Measurements from ENCODE around the gene MXRA8. TPM values are rescaled to one million over a fixed set of nuclear protein-coding genes. Genes with fewer than 3 reads are reported as not detected.

The MXRA8 gene
- total and polyA plus RNA-seq, 2 donors (not counting 3 experiments of a cell fraction or from before 2014, with no cell fraction given) = 0.82 to 1.9 TPM

DNA sequence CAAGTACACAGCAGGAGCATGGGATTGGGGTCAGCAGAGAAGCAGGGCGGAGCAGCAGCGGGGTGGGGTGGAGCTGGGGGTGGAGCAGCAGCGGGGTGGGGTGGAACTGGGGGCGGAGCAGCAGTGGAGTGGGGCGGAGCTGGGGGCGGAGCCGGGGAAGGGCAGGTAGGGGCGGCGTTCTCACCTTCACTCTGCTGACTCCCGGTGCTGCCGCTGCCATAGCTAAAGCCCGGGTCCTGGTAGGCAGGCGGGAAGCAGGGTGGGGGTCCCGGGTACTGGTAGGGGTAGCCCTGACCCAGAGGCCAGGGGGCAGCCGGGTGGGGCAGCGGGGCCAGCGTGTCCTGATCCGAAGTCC, 20.6 kb downstream of the MXRA8 start:
- dilution Hi-C loops (cut with MboI; ENCODE audit: extremely low pct_ligation_motif_present, low sequenced_read_pairs) = no loop called here
- H3K36me3 ChIP-seq (ENCODE audit: control insufficient read depth in 2 of 2, extremely low read depth in 1 of 2, insufficient read depth in 2 of 2, low read length in 2 of 2) = peaks cover 0 to 17% of the 10 kb centered on the region in 2 experiments
- CTCF ChIA-PET = no interaction called here

GRCh38 chr1:1336931-1337792, 21.2 kb downstream of the MXRA8 start:
- BruUV-seq (replicated peaks) = no TSS peak
- ChIA-PET POLR2A (no interaction called here), CTCF (interaction anchor here (1.7 kb wide), 1 partner anchor 11 kb away, joined by 4 read pairs; no protein-coding TSS in a partner anchor)
- Histone ChIP-seq H3K4me2 (ENCODE audit: insufficient read depth, low read length) (no peak overlapping the region), H3K9ac (replicated peaks; ENCODE audit: extremely low read depth, insufficient read depth, low read length) (no peak overlapping the region), H3K27me3 (ENCODE audit: control insufficient read depth in 2 of 2, insufficient read depth in 2 of 2, low read length in 2 of 2) (no peaks in the 10 kb centered on the region), H3K9me1 (replicated peaks; ENCODE audit: control insufficient read depth, extremely low read depth, insufficient read depth, low read length) (no peaks in the 10 kb centered on the region), H3K9me3 (replicated peaks; ENCODE audit: control insufficient read depth, insufficient read depth, low read length) (no peaks in the 10 kb centered on the region), H3K4me1 (ENCODE audit: control insufficient read depth, extremely low read depth, insufficient read depth, low read length) (no peaks in the 10 kb centered on the region), H4K20me1 (replicated peaks; ENCODE audit: control insufficient read depth, extremely low read depth, insufficient read depth, low read length) (no peaks in the 10 kb centered on the region), H3K4me3 (replicated peaks in 1 of 3; ENCODE audit: insufficient read depth in 1 of 3, low read depth in 1 of 3, low read length in 3 of 3) (no peak overlapping the region), H3K36me3 (ENCODE audit: control insufficient read depth in 2 of 2, extremely low read depth in 1 of 2, insufficient read depth in 2 of 2, low read length in 2 of 2) (peaks cover 0 to 17% of the 10 kb centered on the region in 2 experiments), H3K27ac (ENCODE audit: insufficient read depth, low read depth, low read length) (no peak overlapping the region), H3K79me2 (ENCODE audit: control insufficient read depth, insufficient read depth, low read length) (no peaks in the 10 kb centered on the region), H2AFZ (ENCODE audit: low read depth, low read length) (no peak overlapping the region)
- TF ChIP-seq MYC (IDR thresholded peaks at IDR 0.05; ENCODE audit: low read depth, low read length) = no peak
- TF ChIP-seq GATA2 (IDR thresholded peaks at IDR 0.05; ENCODE audit: insufficient read depth, insufficient read length, low read depth, low read length) = no peak
- TF ChIP-seq JUN (IDR thresholded peaks at IDR 0.05; ENCODE audit: borderline replicate concordance, insufficient read depth, insufficient read length, low read depth) = no peak
- TF ChIP-seq POLR2AphosphoS5 (IDR thresholded peaks at IDR 0.05; ENCODE audit: insufficient read depth, low read depth, low read length) = no peak
- TF ChIP-seq, protein P1, sequence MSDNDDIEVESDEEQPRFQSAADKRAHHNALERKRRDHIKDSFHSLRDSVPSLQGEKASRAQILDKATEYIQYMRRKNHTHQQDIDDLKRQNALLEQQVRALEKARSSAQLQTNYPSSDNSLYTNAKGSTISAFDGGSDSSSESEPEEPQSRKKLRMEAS (IDR thresholded peaks at IDR 0.05; ENCODE audit: insufficient read depth, insufficient read length) = no peak
- TF ChIP-seq POLR2A (IDR thresholded peaks at IDR 0.05; ENCODE audit: low read depth, low read length) = no peak
- TF ChIP-seq EZH2 (IDR thresholded peaks at IDR 0.05; ENCODE audit: borderline replicate concordance, low read depth, low read length, severe bottlenecking) = no peak
- TF ChIP-seq, protein P2, sequence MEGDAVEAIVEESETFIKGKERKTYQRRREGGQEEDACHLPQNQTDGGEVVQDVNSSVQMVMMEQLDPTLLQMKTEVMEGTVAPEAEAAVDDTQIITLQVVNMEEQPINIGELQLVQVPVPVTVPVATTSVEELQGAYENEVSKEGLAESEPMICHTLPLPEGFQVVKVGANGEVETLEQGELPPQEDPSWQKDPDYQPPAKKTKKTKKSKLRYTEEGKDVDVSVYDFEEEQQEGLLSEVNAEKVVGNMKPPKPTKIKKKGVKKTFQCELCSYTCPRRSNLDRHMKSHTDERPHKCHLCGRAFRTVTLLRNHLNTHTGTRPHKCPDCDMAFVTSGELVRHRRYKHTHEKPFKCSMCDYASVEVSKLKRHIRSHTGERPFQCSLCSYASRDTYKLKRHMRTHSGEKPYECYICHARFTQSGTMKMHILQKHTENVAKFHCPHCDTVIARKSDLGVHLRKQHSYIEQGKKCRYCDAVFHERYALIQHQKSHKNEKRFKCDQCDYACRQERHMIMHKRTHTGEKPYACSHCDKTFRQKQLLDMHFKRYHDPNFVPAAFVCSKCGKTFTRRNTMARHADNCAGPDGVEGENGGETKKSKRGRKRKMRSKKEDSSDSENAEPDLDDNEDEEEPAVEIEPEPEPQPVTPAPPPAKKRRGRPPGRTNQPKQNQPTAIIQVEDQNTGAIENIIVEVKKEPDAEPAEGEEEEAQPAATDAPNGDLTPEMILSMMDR (IDR thresholded peaks at IDR 0.05; ENCODE audit: extremely low read depth in 1 of 2, insufficient read depth in 1 of 2, low read depth in 1 of 2, low read length in 2 of 2) = no peak
- no peak for TF ChIP-seq FOS (IDR thresholded peaks at IDR 0.05; ENCODE audit: borderline replicate concordance, insufficient read depth, low read length)
- dilution Hi-C loops (cut with MboI; ENCODE audit: extremely low pct_ligation_motif_present, low sequenced_read_pairs) (no loop called here), intact Hi-C loops (cut with micrococcal nuclease) (no loop called here)
- DNase-seq (ENCODE audit: low read depth, low spot score) (no peak), FAIRE-seq (no peak)

More for the DNA sequence above, 20.6 kb downstream of the MXRA8 start:
- POLR2A ChIA-PET = no interaction called here
- Histone ChIP-seq H2AFZ (ENCODE audit: low read depth, low read length) (no peak overlapping the region), H3K9ac (replicated peaks; ENCODE audit: extremely low read depth, insufficient read depth, low read length) (no peak overlapping the region), H3K9me1 (replicated peaks; ENCODE audit: control insufficient read depth, extremely low read depth, insufficient read depth, low read length) (no peaks in the 10 kb centered on the region), H3K9me3 (replicated peaks; ENCODE audit: control insufficient read depth, insufficient read depth, low read length) (no peaks in the 10 kb centered on the region), H3K4me2 (ENCODE audit: insufficient read depth, low read length) (no peak overlapping the region), H3K4me3 (replicated peaks in 1 of 3; ENCODE audit: insufficient read depth in 1 of 3, low read depth in 1 of 3, low read length in 3 of 3) (no peak overlapping the region), H3K27me3 (ENCODE audit: control insufficient read depth in 2 of 2, insufficient read depth in 2 of 2, low read length in 2 of 2) (no peaks in the 10 kb centered on the region), H3K4me1 (ENCODE audit: control insufficient read depth, extremely low read depth, insufficient read depth, low read length) (no peaks in the 10 kb centered on the region), H3K79me2 (ENCODE audit: control insufficient read depth, insufficient read depth, low read length) (no peaks in the 10 kb centered on the region), H4K20me1 (replicated peaks; ENCODE audit: control insufficient read depth, extremely low read depth, insufficient read depth, low read length) (no peaks in the 10 kb centered on the region), H3K27ac (ENCODE audit: insufficient read depth, low read depth, low read length) (no peak overlapping the region)
- TF ChIP-seq POLR2A (IDR thresholded peaks at IDR 0.05; ENCODE audit: low read depth, low read length) (no peak), FOS (IDR thresholded peaks at IDR 0.05; ENCODE audit: borderline replicate concordance, insufficient read depth, low read length) (no peak)
- BruUV-seq (replicated peaks) = no TSS peak
- DNase-seq (ENCODE audit: low read depth, low spot score) (no peak), FAIRE-seq (no peak)
- intact Hi-C loops (cut with micrococcal nuclease) = no loop called here

All from endothelial cell of umbilical vein (primary cell).